BJ (cell line): ENCODE data around the gene HGFAC. TPM values are rescaled to one million over a fixed set of nuclear protein-coding genes. Genes with fewer than 3 reads are reported as not detected.

ENCODE experiments used
- CTCF ChIA-PET: fragments of 350-600 bp; formaldehyde crosslinking; extraction: SDS; loops from one replicate; lab custom pipeline; 2021; ENCODE audit warnings: antibody characterized with exemption, inconsistent platforms; lab: Yijun Ruan, JAX
- POLR2A ChIA-PET: fragments of 300-600 bp; sonication (Branson Sonifier 250); formaldehyde crosslinking; extraction: SDS; loops from one replicate; lab custom pipeline; 2021; ENCODE audit warnings: antibody characterized with exemption; lab: Charles Lee
- DNase-seq: peaks from one replicate; pipeline ENCODE4 v3.0.0-alpha.2; 2011; ENCODE audit warnings: low read depth
- H3K27me3 ChIP-seq: 2 replicates; pipeline ENCODE4 v1.6.0; 2011; ENCODE audit warnings: low read length; ENCODE audit not compliant: control insufficient read depth, insufficient read depth
- H3K36me3 ChIP-seq: 2 replicates; pipeline ENCODE4 v1.5.1; 2011; ENCODE audit warnings: low read length; ENCODE audit not compliant: control insufficient read depth, insufficient read depth
- H3K4me3 ChIP-seq: 2 replicates; pipeline ENCODE4 v1.5.1; 2011; ENCODE audit warnings: low read depth, mild to moderate bottlenecking, control low read depth, low read length
- polyA plus RNA-seq: library from polyadenylated mRNA; depleted of rRNA; stranded (reverse); fragments of >200 nt; gene quantifications from 2 replicates; pipeline ENCODE4 v1.2.3, GENCODE V29; 2011
- TF ChIP-seq, protein P1 (sequence below): IDR thresholded peaks from 2 replicates; pipeline ENCODE4 v1.5.1; 2011; ENCODE audit warnings: low read depth, mild to moderate bottlenecking, control low read depth, inconsistent platforms, low read length, moderate library complexity; ENCODE audit not compliant: insufficient read depth

Gene HGFAC
- polyA plus RNA-seq, 1 experiment, result not detected

GRCh38 chr4:3462790-3463415 lies 21.1 kb downstream of the HGFAC start, which contains the start of gene DOK7:
Gene DOK7 (plus strand): TSS chr4:3463306. CDS start chr4:3463376, 70 bp downstream.
- POLR2A ChIA-PET, result no interaction called here
- TF ChIP-seq, protein P1, sequence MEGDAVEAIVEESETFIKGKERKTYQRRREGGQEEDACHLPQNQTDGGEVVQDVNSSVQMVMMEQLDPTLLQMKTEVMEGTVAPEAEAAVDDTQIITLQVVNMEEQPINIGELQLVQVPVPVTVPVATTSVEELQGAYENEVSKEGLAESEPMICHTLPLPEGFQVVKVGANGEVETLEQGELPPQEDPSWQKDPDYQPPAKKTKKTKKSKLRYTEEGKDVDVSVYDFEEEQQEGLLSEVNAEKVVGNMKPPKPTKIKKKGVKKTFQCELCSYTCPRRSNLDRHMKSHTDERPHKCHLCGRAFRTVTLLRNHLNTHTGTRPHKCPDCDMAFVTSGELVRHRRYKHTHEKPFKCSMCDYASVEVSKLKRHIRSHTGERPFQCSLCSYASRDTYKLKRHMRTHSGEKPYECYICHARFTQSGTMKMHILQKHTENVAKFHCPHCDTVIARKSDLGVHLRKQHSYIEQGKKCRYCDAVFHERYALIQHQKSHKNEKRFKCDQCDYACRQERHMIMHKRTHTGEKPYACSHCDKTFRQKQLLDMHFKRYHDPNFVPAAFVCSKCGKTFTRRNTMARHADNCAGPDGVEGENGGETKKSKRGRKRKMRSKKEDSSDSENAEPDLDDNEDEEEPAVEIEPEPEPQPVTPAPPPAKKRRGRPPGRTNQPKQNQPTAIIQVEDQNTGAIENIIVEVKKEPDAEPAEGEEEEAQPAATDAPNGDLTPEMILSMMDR, result no peak
- peaks cover 36% of the 10 kb centered on the region for H3K27me3 ChIP-seq
- DNase-seq, result no peak
- no peaks in the 10 kb centered on the region for H3K36me3 ChIP-seq
- CTCF ChIA-PET, result interaction anchor here (0.6 to 1.9 kb wide), 3 partner anchors 18 to 117 kb away, joined by 3 to 11 read pairs (median 3); no protein-coding TSS in a partner anchor
- H3K4me3 ChIP-seq, result peak within 1 kb of the TSS; percentile 19

DNA sequence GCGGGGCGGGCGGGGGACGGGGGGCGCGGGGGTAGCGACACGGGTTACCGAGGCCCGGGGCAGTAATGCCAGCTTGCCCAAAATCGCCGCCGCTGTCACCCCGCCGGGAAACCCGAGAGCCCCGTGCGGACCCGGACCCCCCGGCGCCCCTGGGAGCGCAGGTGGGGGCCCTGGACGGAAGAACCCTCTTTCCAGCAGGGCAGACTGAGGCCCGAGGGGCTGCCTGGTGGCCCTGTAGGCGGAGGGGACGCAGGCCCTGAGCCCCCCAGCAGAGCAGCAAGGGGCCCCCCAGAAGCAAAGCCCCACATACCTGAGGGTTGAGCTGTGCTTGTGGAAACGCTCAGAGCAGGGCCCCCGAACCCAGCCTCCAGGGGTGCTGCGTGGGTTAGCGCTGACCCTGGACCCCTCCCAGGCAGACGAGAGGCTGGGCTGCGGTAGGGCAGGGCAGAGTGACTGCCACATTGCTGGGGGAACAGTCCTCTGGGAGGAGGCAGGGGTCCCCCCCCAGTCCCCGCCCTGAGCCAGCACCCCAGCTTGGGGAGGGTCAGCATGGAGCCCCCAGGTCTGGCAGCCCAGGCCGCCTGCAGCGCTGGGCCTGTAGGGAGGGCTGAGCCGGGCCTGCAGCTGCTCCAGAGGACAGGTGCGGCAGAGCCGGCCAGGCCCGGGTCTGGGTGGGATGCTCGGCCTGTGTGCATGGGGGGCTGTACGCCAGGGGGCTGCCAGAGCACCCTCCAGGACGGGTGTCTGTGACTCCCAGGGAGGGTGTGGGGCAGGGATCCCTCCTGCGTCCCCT lies 22.0 kb downstream of the HGFAC start:
- Histone ChIP-seq H3K27me3 (peaks cover 28% of the 10 kb centered on the region), H3K4me3 (no peak overlapping the region; the same call in 1 of the 2 replicates), H3K36me3 (no peaks in the 10 kb centered on the region)
- ChIA-PET CTCF (interaction anchor here (0.6 to 1.9 kb wide), 5 partner anchors 17 to 117 kb away, joined by 3 to 11 read pairs (median 3); no protein-coding TSS in a partner anchor), POLR2A (no interaction called here)
- DNase-seq, result no peak
- TF ChIP-seq, protein P1, result no peak

DNA sequence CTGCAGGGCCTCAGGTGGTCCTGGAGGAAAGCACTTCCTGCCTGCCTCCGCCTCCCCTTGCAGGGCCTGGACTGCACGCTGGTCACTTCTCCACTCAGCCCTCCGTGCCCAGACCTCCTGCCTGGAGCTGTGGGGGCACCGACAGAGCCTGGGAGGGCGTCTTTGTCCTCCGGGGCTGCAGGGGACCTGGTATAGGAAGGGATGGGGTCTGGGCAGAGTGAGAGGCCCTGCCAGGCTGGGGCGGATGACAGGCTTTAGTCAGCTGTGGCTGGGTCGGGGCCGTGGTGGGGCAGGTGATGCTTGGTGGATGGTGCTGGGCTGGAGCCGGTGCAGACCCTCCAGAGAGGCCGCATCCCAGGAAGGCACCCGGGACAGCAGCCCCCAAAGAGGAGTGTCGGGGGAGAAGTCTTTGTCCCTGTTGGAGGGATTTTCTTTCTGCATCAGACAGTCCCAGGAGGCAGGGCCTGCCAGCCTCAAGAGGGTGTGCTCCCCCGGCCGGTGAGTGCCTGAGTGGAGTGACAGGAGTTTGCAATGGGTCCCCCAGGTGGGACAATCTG lies 22.7 kb downstream of the HGFAC start:
- DNase-seq, result no peak
- POLR2A ChIA-PET, result no interaction called here
- Histone ChIP-seq H3K36me3 (no peaks in the 10 kb centered on the region), H3K4me3 (no peak overlapping the region), H3K27me3 (peaks cover 28% of the 10 kb centered on the region)
- TF ChIP-seq, protein P1, result no peak
- CTCF ChIA-PET, result interaction anchor here (1.1 to 1.4 kb wide), 2 partner anchors 17 to 21 kb away, joined by 3 to 5 read pairs; no protein-coding TSS in a partner anchor

- Histone ChIP-seq H3K4me3 (no peak overlapping the region), H3K36me3 (no peaks in the 10 kb centered on the region), H3K27me3 (peaks cover 28% of the 10 kb centered on the region)
- no peak for DNase-seq
- TF ChIP-seq, protein P1, result no peak
- POLR2A ChIA-PET, result no interaction called here
- CTCF ChIA-PET, result interaction anchor here (1.1 to 2.2 kb wide), 3 partner anchors 15 to 21 kb away, joined by 3 to 10 read pairs (median 5); no protein-coding TSS in a partner anchor
Observed at GRCh38 chr4:3464911-3465697, 23.3 kb downstream of the HGFAC start.
